Measurements from ENCODE around the gene LRMDA.

DNA sequence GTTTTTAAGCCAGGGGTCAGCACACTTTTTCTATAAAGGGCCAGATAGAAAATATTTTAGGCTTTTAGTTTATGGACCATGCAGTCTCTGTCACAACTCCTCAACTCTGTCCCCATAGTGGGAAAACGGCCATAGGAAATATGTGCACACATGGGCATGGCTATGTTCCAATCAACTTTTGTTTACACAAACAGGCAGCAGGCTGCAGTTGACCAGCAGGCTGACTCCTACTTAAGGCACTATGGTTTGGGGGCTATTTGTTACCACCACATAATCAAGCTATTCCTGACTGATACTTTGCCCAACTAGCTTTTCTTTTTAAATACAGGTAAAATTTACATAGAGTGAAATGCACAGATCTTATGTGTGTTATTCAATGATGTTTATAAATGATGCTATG is 362.4 kb downstream of the LRMDA start:
- TF ChIP-seq, protein P1, sequence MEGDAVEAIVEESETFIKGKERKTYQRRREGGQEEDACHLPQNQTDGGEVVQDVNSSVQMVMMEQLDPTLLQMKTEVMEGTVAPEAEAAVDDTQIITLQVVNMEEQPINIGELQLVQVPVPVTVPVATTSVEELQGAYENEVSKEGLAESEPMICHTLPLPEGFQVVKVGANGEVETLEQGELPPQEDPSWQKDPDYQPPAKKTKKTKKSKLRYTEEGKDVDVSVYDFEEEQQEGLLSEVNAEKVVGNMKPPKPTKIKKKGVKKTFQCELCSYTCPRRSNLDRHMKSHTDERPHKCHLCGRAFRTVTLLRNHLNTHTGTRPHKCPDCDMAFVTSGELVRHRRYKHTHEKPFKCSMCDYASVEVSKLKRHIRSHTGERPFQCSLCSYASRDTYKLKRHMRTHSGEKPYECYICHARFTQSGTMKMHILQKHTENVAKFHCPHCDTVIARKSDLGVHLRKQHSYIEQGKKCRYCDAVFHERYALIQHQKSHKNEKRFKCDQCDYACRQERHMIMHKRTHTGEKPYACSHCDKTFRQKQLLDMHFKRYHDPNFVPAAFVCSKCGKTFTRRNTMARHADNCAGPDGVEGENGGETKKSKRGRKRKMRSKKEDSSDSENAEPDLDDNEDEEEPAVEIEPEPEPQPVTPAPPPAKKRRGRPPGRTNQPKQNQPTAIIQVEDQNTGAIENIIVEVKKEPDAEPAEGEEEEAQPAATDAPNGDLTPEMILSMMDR (IDR thresholded peaks at IDR 0.05; ENCODE audit: insufficient read depth, low read length, poor library complexity, severe bottlenecking) = no peak
- TF ChIP-seq EZH2phosphoT487 (conservative IDR thresholded peaks at IDR 0.05; ENCODE audit: low read length) = no peak

Data from SU-DHL-6 (cell line).